Ramos (cell line): ENCODE measurements around the gene OR5D13.

Experiments used
- in situ Hi-C: fragments of 300-500 bp; cut with MboI; formaldehyde crosslinking; loops from one replicate; pipeline ENCODE4 v1.14.3; 2022; ENCODE audit warnings: low sequenced_read_pairs; ENCODE audit not compliant: unreplicated experiment

The OR5D13 gene

GRCh38 chr11:55773138-55773537 is at the start of gene OR5D13:
Gene OR5D13, plus strand, starts transcription at chr11:55773438. Its CDS starts 0 bp downstream, at chr11:55773438.
- in situ Hi-C loops: no loop called here

- in situ Hi-C loops: no loop called here
These were observed 46.4 kb upstream of the OR5D13 start for GRCh38 chr11:55726715-55727324.

DNA sequence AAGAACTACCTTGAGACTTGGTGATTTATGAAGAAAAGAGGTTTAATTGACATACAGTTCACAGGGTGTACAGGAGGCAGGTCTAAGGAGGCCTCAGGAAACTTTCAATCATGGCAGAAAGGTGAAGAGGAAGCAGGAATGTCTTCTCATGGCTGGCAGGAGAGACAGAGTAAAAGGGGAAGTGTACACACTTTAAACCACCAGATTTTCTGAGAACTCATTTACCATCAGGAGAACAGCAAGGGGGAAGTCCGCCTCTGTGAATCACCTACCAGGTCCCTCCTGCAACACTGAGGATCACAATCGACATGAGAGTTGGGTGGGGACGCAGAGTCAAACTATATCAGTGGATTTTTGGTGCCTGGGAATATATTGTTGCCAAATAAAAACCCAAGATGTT is 40.3 kb upstream of the OR5D13 start:
- in situ Hi-C loops: no loop called here

GRCh38 chr11:55791606-55792005 is 18.4 kb downstream of the OR5D13 start:
- in situ Hi-C loops: no loop called here

DNA sequence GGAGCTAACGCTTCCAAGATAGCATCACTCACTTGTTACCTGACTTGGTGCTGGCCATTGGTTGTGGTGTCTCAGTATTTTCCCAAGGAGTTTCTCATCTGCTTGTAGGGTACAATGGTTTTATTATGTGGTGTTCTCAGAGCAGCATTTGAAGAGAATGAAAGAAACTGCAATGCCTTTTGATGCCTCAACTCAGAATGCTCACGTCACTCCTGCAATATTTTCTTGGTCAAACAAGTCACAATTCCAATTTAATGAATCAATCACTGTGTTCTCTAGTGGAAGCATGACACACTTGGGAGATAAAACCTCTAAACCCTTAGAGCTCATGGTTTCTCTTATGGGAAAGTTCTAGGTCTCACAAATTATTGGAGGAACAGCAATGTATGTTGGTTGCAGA is 20.1 kb downstream of the OR5D13 start:
- in situ Hi-C loops: no loop called here

DNA sequence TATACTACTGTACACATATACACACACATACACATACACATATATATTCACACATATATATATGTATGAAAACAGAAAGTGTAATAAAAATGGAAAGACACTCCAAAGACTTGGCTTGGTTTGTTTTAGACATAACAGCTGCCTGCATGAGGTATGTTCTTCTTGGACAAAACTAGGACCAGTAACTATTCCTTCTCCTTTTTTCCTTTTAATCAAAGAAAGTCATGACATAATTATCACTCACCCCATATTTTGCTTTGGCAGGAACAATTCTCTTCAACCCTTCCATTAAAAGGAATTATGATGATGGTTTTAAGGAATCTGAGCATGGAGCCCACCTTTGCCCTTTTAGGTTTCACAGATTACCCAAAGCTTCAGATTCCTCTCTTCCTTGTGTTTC is 22.0 kb downstream of the OR5D13 start, which contains the start of gene OR5D14:
TSS of gene OR5D14 (plus strand) at position 301 of the 400 bp plus-strand sequence. CDS start at position 301, 0 bp downstream.
- in situ Hi-C loops: no loop called here

- in situ Hi-C loops: no loop called here
These were observed 33.0 kb downstream of the OR5D13 start for GRCh38 chr11:55806248-55806647.

DNA sequence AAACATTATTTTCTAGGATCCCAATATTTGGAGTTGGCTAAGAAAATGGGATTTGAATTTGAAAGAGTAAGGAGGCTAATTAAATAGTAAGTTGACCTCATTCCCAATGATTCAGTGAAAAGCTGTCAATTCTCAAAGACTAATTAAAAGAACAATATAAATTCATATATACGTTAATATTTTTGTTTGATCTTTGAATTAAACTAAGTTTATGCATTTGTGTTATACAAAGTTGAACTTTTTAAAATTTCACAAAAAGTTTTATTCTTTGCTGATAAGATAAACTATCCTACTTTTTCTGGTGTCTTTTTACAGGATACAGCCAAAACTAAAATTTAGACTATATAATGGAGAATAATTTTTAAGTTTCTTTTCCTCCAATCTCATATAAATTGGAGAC is 37.8 kb downstream of the OR5D13 start, which contains the start of gene OR5L1:
TSS of gene OR5L1 (plus strand) at position 301 of the 400 bp plus-strand sequence. CDS start 100 bp downstream, outside the sequence.
- in situ Hi-C loops: no loop called here

DNA sequence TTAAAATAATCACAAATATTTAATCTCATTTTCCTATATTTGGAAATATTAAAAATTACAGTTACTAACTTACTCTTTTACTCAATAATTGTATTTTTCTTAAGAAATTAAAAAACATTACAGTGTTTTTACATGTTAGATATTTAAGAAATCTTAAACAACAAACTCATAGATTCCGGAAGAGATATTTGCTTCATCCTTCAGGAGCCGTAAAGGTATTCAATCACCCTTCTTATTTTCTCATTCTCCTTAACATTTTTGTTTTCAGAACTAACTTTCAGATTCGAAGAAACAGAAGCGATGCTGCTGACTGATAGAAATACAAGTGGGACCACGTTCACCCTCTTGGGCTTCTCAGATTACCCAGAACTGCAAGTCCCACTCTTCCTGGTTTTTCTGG is 46.1 kb downstream of the OR5D13 start, which contains the start of gene OR5D18:
TSS of gene OR5D18 (plus strand) at position 301 of the 400 bp plus-strand sequence. CDS start at position 301, 0 bp downstream.
- in situ Hi-C loops: no loop called here
